ENCODE measurements around the gene REPIN1.

GRCh38 chr7:150324373-150324961 lies 44.2 kb upstream of the REPIN1 start:
- TF ChIP-seq CTCF (IDR thresholded peaks at IDR 0.05), result no peak
- no peak for TF ChIP-seq ZFX (IDR thresholded peaks at IDR 0.05; ENCODE audit: borderline replicate concordance)

All from 22Rv1 (cell line).